GM21423 (cell line): ENCODE data around the gene PRKG1.

Source experiments
- ATAC-seq: cut with Tn5 transposase; IDR thresholded peaks from one replicate; pipeline ENCODE4 v1.9.1; 2021; ENCODE audit warnings: mild to moderate bottlenecking, moderate library complexity; ENCODE audit not compliant: unreplicated experiment

The PRKG1 gene

DNA sequence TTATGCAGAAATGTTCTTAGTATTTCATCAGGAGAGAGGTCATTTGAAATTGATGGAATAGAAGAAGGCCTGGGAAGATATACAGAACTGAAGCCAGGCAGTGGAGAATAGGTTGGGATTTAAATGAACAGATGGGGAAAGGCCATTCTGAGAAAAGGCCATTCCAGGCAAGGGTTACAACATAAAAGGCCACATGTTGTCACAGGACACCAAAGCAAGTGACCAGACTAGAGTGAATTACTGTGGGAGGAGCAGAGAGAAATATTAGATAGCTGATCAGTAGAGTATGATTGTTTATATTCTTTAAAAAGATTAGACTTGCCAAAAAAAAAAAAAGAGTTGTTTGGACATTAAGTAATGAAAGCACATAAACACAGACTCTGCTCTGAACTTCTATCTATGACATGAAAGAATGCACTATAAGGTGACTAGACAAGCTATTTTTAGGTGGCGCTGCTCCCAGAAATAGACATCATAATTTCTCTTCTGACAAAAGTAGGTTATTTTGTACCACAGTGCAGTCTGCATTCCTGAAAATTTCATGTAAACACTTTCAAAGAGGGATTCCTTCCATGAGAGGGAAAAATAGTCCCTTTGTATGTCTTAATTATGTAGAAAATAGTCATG, 1184.6 kb downstream of the PRKG1 start:
- ATAC-seq: no peak

DNA sequence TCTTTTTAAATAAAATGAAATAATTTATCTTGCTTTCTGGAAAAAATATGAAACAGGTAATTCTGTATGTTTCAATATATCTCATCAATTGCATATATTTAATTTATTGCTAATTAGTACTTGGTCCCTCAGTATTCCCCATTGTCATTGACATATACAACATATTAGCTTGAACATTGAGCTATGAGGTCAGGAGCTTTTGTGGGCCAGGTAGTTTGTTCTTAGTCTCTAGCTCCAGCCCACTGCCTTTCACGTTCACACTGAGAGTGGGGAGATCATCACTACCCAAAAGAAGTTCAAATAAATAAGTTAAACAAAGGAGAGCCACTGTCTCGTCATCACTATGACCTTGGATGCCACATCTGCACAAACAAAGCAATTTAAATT, 1185.1 kb downstream of the PRKG1 start:
- no peak for ATAC-seq

DNA sequence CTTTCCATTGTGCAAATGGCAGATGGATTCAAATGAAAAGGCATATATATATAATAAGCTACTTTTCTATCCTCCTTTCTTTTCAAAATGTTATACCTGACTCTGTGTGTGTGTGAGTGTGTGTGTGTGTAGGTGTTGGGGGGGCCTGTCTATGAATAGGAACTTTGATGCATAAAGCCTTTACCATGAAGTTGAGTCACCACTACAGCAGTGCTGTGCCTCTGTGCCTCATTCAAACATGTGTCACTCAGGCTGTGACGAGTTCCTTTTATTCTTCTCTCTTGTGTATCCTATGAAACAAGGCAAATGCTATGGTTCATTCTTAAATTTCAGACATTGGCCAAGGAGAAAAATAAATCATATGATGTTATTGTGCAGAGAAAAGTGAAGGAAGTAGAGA, 1187.1 kb downstream of the PRKG1 start:
- ATAC-seq: no peak

DNA sequence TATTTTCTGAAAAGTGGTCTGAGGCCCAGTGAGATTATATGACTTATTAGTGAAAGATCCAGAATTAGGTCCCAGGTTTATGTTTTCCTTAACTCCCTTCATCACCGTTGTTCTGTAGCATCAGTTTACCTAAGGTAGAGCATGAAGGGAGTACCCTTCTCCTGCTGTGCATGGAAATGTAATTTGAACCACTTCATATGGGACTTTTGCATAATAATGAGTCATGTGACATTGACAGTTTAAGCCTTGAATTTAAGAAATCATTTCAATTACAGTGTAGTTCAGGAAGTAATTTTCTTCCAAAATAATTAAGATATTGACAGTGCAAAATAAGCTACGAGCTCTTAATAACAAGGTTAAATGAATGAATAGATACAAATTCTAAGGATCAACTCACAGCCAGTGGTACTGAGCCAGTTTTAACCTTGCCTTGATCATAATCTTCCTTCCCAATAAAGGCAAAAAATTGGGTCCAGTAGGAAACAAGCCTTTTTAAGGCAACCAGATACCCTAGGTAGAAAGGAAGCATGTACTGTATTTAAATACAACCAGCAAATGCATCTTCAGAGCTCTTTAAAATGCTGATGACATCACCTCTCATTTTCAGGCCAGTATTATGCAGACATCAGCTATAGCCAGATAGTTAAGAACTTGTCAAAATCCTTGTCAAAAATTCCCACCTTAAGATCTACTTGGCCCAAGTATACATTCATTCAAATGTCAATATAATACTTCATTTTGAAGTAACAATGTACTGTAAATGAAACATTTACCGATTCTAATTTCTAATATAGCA, 1191.0 kb downstream of the PRKG1 start:
- ATAC-seq: no peak

DNA sequence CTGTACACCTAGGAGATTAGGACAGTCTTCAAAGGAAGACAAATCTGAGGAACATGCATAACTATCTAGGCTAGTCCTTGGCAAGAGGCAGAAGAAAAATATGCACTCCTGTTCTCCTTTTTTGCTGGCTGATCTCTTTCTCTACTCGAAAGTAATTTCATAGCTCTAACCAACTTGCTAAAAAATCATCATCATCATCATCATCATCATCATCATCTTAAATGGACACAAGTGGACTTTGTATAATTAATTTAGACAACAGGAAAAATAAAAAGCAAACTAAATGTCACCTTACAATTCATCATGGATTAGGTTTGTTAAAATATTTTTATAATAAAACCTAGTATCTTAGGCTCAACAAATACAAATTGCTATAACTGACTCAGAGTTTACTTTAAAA, 1192.6 kb downstream of the PRKG1 start:
- ATAC-seq: no peak

DNA sequence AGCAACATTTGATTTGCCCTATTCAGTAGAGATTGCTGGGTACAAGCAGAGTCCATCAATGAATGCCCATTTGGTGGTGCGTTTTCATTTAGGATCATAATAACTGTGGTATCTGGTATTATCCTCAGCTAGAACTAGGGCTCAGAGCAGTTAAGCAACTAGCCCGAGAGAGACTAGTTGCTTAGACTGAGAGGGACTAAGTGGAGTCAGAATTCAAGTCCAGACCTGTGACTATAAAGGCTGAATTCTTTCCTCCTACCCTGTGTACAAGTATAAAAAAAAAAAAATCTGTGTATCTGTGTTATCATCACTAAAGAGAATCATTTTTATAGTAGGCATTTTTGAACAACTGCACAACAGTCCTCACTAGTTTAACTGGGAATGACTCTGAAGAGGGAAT, 1194.5 kb downstream of the PRKG1 start:
- no peak for ATAC-seq

DNA sequence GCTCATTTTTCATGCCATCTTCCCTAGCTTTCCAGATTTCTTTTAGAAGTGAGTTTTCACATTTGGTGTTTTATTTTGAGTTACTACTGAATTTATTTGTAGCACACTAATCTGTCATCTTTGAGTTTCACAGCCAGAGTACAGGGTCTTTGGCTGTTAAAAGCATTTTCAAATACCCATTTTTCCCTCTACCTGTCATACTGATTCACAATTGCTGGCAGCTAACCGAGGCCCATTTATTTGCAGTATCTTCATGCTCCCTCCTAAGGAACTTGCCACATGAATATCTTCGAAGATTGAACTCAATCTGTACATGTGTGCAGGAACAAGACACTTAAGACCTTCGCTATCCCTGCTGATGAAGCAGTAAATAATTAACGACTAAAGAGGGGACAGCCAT, 1194.9 kb downstream of the PRKG1 start:
- no peak for ATAC-seq

DNA sequence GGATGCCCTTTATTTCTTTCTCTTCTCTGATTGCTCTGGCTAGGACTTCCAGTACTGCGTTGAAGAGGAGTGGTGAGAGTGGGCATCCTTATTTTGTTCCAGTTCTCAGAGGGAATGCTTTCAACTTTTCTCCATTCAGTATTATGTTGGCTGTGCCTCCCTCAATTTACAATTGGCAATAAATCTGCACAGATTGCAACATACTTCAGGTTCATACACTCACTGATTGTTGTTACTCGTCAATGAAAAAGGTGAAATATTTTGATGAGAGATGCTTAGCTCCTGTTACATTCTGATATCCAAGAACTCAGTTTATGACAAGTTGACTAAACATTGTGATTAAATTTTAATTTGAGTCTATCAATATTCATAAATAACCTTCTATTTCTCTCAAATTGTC, 1201.9 kb downstream of the PRKG1 start:
- ATAC-seq: no peak

DNA sequence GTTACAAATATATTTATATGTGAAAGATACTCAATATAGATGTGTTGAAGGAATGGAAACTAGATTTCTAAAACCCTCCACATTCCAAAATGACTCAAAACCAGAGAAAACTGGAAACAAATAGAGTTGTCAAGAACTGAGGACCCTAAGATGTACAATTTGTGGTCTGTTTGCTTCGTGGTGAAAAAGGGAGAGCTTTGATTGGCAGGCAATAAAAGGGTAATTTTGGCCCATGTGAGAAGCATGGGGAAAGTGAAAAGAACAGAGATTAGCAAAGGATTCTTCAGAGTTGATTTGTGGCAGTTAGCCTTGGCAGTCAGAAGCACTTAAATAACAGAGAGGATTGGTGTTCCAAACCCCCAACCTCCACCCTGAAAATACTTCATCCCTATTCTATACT, 1202.7 kb downstream of the PRKG1 start:
- no peak for ATAC-seq

DNA sequence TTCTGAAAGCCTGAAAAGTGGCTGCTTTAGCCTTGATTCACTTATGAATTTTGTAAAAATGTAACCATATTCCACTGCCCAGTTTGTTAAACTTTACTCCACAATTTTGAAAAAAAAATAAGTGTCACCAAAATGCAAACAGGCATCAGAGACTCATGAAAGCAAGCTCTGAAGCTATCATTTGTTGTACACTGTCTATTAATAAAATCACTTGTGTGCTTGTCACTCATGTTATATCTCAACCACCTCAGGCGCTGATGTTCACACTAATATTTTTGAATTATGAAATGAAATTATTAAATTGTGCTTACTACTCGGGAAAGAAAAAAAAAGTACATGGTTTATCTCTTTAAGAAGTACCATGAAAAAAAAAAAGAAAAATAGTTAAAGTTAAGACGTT, 1205.3 kb downstream of the PRKG1 start:
- no peak for ATAC-seq

DNA sequence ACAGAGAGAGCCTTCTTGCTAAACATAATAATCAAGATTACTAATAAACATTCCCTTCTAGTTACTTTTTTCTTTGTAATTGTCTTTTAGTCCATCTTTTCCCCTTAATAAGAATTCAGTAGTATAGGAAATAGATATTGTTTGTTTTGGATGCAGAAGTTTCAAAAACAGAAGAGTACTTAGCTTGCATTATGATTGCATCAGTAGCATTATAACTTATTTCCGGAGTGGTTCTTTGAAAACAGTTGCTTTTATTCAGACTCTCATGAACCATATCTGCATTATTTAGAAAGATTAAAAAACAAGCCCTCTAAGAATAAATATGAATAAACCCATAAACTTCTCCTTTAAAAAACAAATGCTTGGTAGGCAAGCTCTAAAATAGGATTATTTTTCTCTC, 1205.8 kb downstream of the PRKG1 start:
- ATAC-seq: no peak

DNA sequence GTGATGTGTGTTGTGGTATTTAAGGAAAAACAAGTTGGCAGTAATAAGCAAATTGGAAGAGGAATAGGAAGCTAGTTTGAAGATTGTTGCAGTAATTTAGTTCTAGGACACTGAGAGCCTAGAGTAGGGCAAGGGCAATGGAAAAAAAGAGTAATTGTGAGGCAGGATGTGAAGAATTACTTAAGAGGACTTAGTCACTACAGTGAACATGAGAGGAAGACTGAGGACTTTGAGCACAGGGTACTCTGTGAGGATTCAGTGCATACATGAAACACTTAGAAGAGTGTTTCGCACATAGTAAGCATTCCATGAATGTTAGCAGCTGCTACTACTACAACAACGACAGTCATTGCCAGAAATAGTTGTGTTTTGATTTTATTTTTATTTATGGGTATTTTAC, 1208.9 kb downstream of the PRKG1 start:
- ATAC-seq: no peak

DNA sequence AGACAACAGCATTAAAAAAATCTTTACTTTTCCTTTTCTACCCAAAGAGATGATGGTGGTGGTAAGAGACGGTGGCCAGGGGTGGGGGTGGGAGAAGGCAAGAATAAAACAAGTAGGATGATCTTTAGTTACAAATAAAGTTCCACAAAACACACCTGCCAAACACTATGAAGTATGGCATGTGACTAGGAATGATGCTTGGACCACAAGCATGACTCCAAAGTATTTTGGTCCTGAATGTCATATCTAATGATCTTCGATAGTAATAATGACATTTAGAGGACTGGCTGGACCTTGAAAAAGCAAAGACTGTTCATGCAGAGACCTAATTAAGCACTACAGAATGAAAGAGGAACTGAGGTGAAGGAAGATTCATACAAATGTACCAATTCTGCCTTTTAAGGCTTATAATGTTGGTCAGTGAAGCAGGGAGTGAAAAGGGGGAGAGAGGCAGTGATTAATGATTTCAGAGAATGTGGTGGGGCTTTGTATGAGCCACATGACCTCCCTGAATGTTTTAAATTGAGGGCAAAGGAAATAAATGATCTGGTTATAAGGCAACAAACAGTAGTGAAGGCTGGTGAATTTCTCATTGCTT, 1210.2 kb downstream of the PRKG1 start:
- ATAC-seq: peak; percentile 84

DNA sequence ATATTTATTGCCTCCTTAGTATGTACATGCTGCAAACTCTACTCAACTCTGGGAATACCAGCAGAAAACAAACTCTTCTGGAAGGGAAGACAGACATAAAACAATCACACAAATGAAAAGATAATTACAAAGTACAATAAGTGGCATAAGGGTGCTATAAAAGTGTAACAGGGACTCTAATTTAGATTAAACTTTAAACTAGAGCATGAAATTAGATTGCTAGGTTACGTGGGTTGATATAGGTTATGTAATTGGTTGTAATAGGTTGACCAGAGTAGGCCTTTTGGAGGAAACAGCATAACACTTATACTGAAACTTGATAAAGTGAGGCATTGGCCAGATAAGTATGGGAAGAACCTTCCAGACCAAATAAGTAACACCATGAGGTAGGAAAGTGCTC, 1213.6 kb downstream of the PRKG1 start:
- ATAC-seq: no peak

DNA sequence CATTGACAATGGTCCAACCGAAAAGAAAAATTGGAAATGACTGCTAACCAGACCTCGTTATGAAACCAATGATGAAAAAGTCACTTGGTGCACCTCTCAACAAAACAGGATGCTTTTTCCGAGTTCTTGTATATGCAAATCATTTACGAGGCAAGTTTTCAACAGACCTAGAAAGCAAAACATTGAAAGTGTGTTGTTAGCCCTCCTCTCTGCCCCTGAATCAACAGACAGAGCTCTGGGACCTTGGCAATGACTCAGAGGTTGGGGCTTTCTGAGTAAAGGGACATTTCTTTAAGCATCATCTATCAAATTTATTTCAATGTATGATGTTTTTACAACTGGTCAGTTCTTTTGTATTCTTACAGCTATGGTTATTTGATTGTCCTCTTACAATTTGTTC, 1223.5 kb downstream of the PRKG1 start:
- ATAC-seq: no peak

DNA sequence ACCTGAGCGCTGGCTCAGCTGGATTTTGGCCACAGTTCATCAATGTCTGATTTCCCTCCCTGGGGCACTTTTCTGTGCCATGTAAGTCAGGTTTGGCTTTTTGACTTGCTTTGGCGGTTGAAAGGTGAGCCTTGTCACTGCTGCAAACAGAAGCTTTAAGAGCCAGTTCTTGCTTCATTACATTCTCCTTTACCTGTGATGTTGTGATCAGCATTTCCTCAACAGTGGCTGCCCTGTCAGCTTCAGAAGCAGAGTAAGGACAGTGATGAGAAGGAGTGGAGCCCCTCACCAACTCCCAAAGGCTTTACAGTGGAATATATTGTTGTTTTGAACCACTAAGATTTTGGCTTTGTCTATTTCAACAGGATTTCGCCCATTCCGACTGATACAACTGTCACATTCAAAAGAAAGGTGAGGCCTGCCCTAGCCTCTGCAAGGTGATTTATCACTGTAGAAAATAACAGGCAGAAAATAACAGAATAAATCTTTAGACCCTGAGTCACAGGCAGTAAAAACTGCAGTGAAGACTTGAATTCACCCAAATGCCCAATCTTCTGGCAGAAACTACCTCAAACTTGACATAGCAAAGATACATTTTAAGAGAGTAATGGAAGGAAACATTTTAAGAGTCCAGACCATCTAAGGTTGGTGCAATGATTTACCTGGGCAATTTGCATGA, 1226.5 kb downstream of the PRKG1 start:
- no peak for ATAC-seq

DNA sequence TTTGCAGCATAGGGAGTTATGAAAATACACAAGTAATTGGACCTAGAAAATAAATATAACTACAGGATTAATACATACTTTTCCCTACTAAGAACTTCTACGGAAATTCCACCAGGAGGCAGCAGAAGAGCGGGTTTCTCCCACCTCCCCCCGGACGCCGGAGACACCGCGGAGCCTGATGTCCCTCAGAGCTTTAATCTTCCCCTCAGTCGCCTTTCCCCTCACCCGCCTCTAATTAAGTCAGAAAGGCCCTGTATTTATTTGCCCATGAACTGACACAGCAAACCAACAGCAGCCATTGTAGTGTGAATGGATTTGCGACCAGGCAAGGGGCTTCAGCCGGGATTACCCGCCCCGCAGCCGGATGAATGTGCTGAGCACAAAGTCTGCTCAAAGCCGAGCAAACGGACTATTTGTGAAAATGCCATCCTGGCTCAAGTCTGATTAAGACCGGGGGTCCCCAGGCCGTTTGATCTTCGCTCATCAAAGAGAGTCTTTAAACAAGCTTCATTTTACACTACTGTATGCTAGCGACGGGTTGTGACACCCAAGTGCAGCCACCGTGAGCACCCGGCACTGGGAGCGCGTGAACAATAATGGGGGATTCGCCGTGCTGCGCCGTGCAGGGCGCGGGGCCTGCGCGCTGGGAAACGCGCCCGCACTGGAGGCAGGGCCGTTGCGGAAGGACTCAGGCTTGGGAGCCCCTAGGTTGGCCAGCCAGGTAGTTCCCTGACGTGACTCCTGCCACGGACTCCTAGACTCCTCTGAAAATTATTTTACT, 1234.2 kb downstream of the PRKG1 start:
- ATAC-seq: peak; percentile 90

DNA sequence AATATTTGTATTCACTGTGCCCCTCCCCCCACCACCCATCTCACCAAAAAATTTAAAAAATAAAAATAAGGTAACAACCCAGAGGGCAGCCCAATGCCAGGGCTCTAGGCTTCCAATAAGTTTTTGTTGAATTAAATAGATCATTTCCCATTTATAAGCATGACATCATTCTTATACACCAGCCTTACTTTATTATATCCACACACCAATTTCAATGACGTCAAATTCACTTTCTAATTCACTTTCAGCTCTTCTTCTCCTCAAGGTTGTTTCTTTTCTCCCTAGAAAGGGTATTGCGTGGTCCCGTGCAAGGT, 1238.6 kb downstream of the PRKG1 start:
- ATAC-seq: no peak

DNA sequence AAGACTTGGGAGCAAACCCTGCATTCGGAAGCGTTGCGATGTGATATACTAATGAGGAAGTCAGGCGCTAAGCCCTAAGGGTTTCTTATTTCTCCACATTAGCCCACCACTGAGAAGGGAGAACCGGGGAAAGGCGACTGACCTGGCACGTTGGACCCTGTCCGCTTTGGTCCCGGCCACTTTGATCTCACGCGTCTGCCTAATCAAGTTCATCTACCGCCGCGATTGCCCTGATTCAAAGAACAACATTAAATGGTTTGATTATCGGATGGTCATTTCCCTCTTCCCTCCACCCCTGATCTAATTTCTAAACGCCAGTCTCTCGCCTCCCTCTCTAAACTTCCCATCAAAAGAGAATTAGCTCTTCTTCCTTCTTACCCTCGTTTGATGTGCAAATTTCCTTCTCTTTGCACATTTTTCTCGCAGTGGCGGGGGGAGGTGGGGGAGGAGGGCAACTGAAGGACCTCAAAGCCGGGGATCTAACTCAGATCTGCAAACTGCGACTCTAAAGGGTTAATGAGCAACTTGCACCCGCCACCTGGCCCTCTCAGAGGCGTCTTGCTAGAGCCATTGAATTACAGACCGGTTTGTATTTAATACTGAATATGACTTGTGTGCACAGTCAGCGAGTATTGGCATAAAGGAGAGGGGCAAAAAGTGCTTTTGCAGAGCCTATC, 1239.1 kb downstream of the PRKG1 start:
- no peak for ATAC-seq

DNA sequence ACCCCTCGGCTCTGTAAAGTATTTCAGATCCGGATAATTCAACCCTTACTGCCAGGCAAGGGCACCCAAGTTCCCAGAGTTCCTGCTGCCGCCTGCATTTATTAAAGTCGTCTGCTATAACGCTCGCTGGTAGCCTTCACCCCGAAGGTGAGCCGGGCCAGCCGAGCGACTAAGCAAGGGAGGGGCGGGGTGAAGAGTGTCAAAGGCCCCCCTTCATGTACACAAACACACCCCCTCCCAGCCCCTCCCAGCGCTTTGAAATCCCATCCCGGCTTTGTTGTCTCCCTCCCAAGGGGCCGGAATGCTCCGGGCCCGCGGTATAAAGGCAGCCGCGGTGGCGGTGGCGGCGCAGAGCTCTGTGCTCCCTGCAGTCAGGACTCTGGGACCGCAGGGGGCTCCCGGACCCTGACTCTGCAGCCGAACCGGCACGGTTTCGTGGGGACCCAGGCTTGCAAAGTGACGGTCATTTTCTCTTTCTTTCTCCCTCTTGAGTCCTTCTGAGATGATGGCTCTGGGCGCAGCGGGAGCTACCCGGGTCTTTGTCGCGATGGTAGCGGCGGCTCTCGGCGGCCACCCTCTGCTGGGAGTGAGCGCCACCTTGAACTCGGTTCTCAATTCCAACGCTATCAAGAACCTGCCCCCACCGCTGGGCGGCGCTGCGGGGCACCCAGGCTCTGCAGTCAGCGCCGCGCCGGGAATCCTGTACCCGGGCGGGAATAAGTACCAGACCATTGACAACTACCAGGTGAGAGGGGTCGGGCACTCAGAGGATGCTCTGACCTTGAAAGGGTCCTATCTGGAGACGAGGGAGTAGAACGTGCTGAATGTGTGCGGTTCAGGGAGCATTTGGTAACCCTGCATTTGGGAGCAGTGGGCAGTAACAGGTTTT, 1239.9 kb downstream of the PRKG1 start, which contains the start of gene DKK1:
Gene DKK1, plus strand, starts transcription at position 349 of the 889 bp plus-strand sequence. Its CDS starts 154 bp downstream, at position 503.
- ATAC-seq: peak; percentile 54
